ENCODE data around the gene S100P.
"Not testable (repeated sequence)": the region's sequence is repeated elsewhere in the genome, so short reads cannot be mapped to it uniquely, and the experiment has no call there.

S100P gene

GRCh38 chr4:6693231-6694176 is at the start of gene S100P:
TSS of gene S100P (plus strand) at chr4:6693878. CDS start at chr4:6693933, 55 bp downstream.
- no peak for DNase-seq (ENCODE audit: low read depth)

GRCh38 chr4:6644792-6645530 is 48.7 kb upstream of the S100P start:
- no peak for DNase-seq (ENCODE audit: low read depth)

- no peak for DNase-seq (ENCODE audit: low read depth)
Observed at GRCh38 chr4:6647169-6647568, 46.5 kb upstream of the S100P start.

GRCh38 chr4:6647582-6648230 is 46.0 kb upstream of the S100P start:
- DNase-seq (ENCODE audit: low read depth), result no peak

GRCh38 chr4:6649216-6649615 is 44.5 kb upstream of the S100P start:
- DNase-seq (ENCODE audit: low read depth), result no peak

GRCh38 chr4:6654211-6654610 is 39.5 kb upstream of the S100P start:
- not testable (repeated sequence) for DNase-seq (ENCODE audit: low read depth)

- DNase-seq (ENCODE audit: low read depth), result not testable (repeated sequence)
Observed at GRCh38 chr4:6655291-6655690, 38.4 kb upstream of the S100P start.

- DNase-seq (ENCODE audit: low read depth), result no peak
Observed at GRCh38 chr4:6655924-6656323, 37.8 kb upstream of the S100P start.

GRCh38 chr4:6657242-6658208 is 36.2 kb upstream of the S100P start:
- DNase-seq (ENCODE audit: low read depth), result no peak

- no peak for DNase-seq (ENCODE audit: low read depth)
Observed at GRCh38 chr4:6658209-6658595, 35.5 kb upstream of the S100P start.

- peak; percentile 57 for DNase-seq (ENCODE audit: low read depth)
Observed at GRCh38 chr4:6658597-6659075, 35.0 kb upstream of the S100P start.

GRCh38 chr4:6659897-6660296 is 33.8 kb upstream of the S100P start:
- no peak for DNase-seq (ENCODE audit: low read depth)

- DNase-seq (ENCODE audit: low read depth), result no peak
Observed at GRCh38 chr4:6660430-6660829, 33.2 kb upstream of the S100P start.

- DNase-seq (ENCODE audit: low read depth), result no peak
Observed at GRCh38 chr4:6662591-6662990, 31.1 kb upstream of the S100P start.

GRCh38 chr4:6663596-6664393 is 29.9 kb upstream of the S100P start:
- DNase-seq (ENCODE audit: low read depth), result no peak

- no peak for DNase-seq (ENCODE audit: low read depth)
Observed at GRCh38 chr4:6665320-6665654, 28.4 kb upstream of the S100P start.

- peak; percentile 82 for DNase-seq (ENCODE audit: low read depth)
Observed at GRCh38 chr4:6668391-6668790, 25.3 kb upstream of the S100P start.

- no peak for DNase-seq (ENCODE audit: low read depth)
Observed at GRCh38 chr4:6671648-6672047, 22.0 kb upstream of the S100P start.

- no peak for DNase-seq (ENCODE audit: low read depth)
Observed at GRCh38 chr4:6672131-6672530, 21.5 kb upstream of the S100P start.

- DNase-seq (ENCODE audit: low read depth), result not testable (repeated sequence)
Observed at GRCh38 chr4:6672541-6673190, 21.0 kb upstream of the S100P start.

Measured in iris pigment epithelial cell (primary cell).